GM18909 (cell line): ENCODE data around the gene FBXL19.

ENCODE experiments used
- ATAC-seq: cut with Tn5 transposase; IDR thresholded peaks from one replicate; pipeline ENCODE4 v1.9.1; 2021; ENCODE audit warnings: mild to moderate bottlenecking; ENCODE audit not compliant: unreplicated experiment, poor library complexity

The FBXL19 gene

DNA sequence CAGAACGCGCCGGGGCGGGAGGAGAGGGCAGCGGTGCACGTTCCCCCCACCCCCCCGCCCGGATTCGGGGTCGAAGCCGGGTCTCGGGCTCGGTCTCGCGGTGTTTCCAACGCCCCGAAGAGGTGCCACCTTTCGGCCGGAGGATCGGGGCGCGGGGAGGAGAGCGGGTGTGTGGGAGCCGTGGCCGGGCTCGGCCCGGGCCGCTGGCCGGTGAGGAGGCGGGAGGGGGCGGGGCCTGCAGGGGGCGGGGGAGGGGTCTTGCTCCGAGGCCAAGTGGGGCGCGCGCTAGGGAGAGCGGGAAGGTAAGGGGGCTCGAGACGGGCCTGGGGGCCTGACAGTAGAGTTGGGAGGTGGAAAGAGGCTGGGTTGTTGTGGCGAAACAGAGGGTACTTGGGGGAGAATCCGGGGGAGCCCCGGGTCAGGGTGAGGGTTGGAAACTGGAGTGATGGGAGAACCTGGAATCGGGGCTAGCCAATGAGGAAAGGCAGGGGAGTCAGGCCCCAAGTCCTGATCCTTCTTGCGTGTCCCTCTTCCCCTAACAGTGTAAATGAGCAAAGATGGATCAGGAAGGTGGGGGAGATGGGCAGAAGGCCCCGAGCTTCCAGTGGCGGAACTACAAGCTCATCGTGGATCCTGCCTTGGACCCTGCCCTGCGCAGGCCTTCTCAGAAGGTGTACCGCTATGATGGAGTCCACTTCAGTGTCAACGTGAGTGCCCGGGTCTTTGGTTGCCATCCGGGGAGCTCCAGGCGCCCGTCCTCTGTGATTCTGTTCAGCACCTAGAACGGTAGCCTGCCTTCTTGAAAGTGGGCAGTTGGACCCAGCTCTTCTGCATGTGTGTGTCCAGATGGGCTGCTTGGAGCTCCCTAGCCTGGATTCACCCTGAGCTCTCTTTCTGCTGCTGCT, 35.1 kb downstream of the FBXL19 start:
- peak; percentile 30 for ATAC-seq

DNA sequence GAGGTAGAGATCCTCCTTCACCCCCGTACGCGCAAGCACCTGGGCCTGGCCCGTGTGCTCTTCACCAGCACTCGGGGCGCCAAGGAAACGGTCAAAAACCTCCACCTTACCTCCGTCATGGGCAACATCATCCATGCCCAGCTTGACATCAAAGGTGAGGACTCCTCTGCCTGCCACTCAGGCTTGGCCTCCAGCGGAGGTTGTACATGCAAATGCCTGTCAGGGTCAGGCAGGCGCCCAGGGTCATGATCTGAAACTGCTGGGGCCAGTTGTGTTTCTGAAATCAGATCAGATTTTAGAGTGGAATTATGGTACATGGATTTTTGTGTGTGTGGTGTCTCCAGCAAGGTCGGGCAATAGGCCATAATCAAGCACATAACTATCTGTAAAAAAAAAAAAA, 38.0 kb downstream of the FBXL19 start:
- no peak for ATAC-seq

DNA sequence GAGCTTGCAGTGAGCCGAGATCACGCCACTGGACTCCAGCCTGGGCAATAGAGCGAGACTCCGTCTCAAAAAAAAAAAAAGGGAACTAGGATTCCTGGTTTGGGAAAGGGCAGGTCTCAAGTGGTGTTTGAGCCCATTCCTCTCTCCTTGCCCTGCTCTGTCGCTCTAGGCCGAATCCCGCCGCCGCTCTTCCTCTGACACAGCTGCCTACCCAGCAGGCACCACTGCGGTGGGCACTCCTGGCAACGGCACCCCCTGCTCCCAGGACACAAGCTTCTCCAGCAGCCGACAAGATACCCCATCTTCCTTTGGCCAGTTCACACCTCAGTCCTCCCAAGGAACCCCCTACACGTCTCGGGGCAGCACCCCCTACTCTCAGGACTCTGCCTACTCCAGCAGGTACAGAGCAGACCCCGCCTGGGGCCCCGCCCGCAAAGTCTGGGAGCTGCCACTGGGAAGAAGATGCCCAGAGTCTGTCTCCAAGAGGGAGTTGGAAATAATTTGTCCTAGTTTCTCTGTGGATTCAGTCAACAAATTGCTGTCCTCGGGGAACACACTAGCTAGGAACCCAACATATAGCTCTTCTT, 40.6 kb downstream of the FBXL19 start:
- no peak for ATAC-seq

GRCh38 chr16:30964574-30965226, 41.3 kb downstream of the FBXL19 start:
- ATAC-seq: no peak

DNA sequence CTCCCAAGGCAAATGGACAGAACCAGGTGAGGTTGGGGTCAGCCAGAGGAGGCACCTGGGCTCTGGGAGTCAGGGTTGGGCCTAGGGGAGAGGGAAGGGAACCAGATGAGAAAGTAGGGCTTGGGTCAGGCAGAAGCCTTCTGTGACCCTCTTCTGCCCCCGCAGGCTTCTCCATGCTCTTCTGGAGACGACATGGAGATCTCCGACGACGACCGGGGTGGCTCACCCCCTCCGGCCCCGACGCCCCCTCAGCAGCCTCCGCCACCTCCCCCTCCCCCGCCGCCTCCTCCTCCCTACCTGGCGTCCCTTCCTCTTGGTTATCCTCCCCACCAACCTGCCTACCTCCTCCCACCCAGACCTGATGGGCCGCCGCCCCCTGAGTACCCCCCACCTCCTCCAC, 42.1 kb downstream of the FBXL19 start:
- no peak for ATAC-seq

DNA sequence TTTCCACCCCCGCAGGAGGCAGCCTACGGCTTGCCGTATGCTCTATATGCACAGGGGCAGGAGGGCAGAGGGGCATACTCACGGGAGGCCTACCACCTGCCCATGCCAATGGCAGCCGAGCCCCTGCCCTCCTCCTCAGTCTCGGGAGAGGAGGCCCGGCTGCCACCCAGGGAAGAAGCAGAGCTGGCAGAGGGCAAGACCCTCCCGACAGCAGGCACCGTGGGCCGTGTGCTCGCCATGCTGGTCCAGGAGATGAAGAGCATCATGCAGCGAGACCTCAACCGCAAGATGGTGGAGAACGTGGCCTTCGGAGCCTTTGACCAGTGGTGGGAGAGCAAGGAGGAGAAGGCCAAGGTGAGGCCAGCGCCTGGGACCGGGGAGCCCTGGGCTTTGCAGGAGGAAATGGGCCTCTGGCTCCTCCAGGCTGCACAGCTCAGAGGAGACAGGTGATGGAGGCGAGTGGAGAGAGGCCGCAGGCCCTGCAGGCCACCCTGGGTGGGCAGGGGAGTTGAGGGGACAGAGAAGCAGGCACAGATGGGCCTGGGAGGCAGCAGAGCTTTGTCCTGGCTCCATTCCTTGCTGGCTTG, 42.8 kb downstream of the FBXL19 start:
- no peak for ATAC-seq

DNA sequence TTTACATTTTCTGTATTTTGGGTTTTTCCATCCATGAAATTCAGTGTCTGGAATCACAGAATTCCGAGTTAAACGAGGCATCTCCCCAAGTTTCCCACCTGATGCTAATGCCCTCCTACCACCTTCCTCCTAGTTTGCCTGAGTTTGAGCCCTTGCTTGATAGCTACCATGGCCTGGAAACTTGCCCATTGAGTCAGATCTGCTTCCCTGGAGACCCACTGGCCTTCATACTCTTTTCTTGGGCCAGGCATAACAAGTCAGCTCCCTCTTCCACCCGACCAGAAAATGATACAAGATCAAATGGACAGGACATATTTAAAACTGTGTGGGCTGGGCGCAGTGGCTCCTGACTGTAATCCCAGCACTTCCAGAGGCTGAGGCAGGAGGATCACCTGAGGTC, 44.4 kb downstream of the FBXL19 start:
- ATAC-seq: no peak

DNA sequence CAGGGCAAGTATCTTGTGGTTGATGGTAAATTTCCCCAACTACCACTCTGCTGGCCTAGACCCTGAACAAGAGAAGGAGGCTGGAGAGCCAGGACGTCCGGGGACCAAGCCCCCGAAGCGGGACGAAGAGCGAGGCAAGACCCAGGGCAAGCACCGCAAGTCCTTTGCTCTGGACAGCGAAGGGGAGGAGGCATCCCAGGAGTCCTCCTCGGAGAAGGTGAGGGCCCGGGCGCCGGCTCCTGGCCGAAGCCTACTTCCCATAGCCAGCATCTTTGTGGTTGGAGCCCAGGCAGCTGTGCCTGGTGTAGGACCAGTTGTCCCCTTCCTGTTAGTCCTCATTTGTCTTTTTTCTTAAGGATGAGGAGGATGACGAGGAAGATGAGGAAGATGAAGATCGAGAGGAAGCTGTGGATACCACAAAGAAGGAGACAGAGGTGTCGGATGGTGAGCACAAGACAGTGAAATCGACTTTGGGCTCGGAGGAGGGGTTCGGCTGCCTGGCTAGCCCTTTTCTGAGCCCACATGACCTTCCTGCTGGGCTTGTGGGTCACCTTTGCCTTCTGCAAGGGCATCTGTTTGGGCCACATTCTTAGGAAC, 46.0 kb downstream of the FBXL19 start:
- no peak for ATAC-seq

- no peak for ATAC-seq
Observed at GRCh38 chr16:30971298-30971697, 47.9 kb downstream of the FBXL19 start.

DNA sequence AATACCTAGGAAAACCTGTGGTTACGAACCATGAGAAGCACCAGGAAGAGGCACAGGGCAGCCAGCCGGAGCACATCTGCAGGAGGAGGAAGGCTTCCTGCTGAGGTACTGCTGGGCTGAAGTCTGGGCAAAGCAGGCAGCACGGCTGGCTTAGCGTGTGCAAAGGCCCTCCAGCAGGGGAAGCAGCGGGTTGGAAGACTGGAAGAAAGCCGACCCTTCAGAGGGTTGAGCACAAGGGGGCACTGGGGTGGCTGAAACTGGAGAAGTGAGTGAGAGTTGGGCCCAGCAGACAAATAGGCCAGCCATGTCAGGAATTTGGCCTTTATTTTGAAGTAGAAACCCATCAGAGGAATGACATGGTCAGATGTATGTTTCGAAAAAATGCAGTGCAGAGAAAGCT, 49.5 kb downstream of the FBXL19 start:
- ATAC-seq: no peak

DNA sequence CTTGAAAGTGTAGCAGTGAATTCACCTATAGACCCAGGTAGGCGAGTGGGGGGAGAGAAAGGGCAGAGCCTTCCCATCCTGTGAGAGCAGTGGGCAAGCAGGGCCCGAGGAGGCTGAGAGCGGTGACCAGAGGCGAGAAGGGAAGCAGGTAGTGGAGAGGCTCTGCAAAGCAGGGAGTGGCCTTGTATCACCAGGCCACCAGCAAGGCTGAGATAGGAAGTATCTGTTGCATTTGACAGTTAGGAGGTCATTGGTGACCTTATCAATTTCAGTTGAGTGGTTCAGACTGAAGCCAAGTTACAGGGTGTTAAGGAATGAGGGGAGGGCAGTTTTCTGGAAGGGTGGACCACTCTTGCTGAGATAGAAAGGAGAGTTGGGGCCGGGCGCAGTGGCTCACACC, 51.0 kb downstream of the FBXL19 start:
- no peak for ATAC-seq

DNA sequence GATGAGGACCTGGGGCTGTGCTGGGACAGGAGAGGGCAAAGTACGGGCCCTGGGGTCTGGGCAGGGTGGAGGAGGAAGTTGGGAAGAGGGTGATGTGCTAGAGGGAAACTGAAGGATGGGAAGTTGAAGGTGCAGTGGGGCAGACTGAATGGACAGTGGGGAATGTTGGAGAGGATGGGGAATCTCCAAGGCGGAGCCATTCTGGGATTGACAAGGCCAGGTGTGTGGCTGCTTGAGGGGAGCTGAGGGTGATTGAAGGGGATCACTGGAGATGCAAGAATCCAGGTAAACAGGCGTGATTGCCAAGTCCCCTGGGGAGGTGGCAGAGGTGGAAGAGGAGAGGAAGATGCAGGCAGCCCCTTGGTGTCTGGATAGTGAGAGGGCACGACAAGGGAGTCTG, 53.1 kb downstream of the FBXL19 start:
- no peak for ATAC-seq

DNA sequence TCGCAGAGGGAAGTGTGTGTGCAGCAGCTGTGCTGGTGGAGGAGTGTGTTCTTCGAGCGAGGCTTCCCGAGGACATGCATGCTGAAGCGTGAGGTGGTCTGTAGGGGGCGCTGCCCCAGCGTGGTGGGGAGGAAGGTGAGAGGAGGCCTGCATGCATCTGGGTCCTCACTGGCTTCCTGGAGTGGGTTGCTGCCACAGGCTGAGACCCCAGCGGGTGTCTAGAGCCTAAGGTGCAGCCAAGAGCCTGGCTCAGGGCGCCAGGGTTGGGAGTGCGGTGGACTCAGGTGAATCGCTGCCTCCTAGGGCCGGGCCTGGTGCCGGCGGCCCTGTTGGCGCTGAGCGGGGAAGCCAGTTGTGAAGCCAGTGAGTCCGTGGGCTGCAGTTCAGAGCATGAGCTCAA, 54.1 kb downstream of the FBXL19 start:
- ATAC-seq: no peak

DNA sequence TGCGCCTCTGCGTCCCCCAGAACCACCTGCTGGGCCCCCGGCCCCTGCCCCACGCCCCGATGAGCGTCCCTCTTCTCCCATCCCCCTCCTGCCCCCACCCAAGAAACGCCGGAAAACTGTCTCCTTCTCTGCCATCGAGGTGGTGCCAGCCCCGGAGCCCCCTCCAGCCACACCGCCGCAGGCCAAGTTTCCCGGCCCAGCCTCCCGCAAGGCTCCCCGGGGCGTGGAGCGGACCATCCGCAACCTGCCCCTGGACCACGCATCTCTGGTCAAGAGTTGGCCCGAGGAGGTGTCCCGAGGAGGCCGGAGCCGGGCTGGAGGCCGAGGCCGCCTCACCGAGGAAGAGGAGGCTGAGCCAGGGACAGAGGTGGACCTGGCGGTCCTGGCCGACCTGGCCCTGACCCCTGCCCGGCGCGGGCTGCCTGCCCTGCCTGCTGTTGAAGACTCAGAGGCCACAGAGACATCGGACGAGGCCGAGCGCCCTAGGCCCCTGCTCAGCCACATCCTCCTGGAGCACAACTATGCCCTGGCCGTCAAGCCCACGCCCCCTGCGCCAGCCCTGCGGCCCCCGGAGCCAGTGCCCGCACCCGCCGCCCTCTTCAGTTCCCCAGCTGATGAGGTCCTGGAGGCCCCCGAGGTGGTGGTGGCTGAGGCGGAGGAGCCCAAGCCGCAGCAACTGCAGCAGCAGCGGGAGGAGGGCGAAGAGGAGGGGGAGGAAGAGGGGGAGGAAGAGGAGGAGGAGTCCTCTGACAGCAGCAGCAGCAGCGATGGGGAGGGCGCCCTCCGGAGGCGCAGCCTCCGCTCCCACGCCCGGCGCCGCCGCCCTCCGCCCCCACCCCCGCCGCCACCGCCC, 56.0 kb downstream of the FBXL19 start:
- ATAC-seq: no peak

DNA sequence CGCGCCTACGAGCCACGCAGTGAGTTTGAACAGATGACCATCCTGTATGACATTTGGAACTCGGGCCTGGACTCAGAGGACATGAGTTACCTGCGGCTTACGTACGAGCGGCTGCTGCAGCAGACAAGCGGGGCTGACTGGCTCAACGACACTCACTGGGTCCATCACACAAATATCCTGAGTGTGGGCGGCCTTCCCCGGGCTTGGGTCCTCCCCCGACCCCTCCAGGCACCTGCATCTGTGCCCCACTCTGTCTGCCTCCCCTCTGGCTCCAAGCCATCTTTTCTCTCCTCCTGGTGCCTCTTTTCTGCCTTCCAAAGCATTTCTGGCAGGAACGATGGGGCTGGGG, 56.6 kb downstream of the FBXL19 start:
- no peak for ATAC-seq

- ATAC-seq: no peak
Observed at GRCh38 chr16:30980434-30980833, 57.1 kb downstream of the FBXL19 start.

GRCh38 chr16:30980959-30981358, 57.6 kb downstream of the FBXL19 start:
- ATAC-seq: no peak

DNA sequence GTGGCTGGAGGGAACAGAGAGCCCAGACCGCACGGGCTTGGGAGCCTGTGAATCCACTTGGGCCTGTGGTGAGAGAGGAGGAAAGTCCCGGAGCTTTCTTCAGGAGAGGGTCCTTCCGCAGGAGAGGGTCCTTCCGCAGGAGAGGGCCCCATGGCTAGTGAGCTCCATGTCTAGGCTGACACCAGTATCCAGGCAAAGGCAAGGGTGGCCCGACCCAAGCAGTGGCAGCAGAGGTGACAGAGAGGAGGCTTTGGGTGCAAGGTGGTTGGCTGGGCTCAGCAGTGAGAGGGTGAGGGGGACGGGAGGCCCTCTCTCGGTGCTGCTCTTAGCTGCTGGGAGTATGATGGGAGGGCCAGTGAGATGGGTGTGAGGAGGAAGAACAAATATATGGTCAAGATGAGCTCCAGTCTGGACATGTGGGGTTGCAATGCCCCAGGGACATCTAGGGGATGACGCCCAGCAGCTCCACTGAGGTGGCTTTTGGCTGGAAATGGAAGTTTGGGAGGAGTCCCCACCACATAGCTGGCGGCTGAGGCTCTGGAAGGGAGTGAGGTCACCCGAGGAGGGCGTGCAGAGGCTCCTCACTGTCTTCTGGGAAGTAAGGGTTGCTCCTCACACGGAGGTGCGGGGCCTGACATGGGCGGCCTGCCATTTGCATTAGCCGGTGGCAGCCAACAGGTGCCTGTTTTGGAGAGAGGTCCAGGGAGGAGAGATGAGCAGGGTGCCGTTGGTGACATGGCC, 59.3 kb downstream of the FBXL19 start:
- ATAC-seq: no peak

- ATAC-seq: no peak
Observed at GRCh38 chr16:30983289-30983889, 60.0 kb downstream of the FBXL19 start.
